Thyroid gland (tissue), 4 donors: ENCODE measurements around the gene MFAP5. TPM values are rescaled to one million over a fixed set of nuclear protein-coding genes. Genes with fewer than 3 reads are reported as not detected.

Experiments
- DNase-seq, 2 donors: peaks; one replicate each; pipeline ENCODE4 v3.0.0-alpha.2; 2019
- H3K27ac ChIP-seq, 3 donors: fragments of 200-600 bp; sonication (generic); 1 replicate in 2 of 3; 2 replicates in 1 of 3; pipeline ENCODE4 v1.5.1; 2016 to 2019; ENCODE audit warnings: mild to moderate bottlenecking in 1 of 3, moderate library complexity in 1 of 3
- H3K27me3 ChIP-seq: fragments of 200-600 bp; sonication (generic); one replicate; pipeline ENCODE4 v1.5.1; 2019
- H3K36me3 ChIP-seq, 2 donors: fragments of 200-600 bp; sonication (generic); one replicate each; pipeline ENCODE4 v1.5.1; 2016 to 2019
- H3K4me1 ChIP-seq, 2 donors: fragments of 200-600 bp; sonication (generic); one replicate each; pipeline ENCODE4 v1.5.1; 2017 to 2019
- H3K4me3 ChIP-seq, 3 donors: fragments of 200-600 bp; sonication (generic); replicated peaks in 1 of 3; 1 replicate in 2 of 3; 2 replicates in 1 of 3; pipeline ENCODE4 v1.5.1; 2016; ENCODE audit warnings: mild to moderate bottlenecking in 1 of 3
- H3K9me3 ChIP-seq: fragments of 200-600 bp; sonication (generic); one replicate; pipeline ENCODE4 v1.5.1; 2017
- POLR2A ChIP-seq, 2 donors: fragments of 450-650 bp; IDR thresholded peaks; one replicate each; pipeline ENCODE4 v1.6.1; 2017; ENCODE audit warnings: antibody characterized with exemption in 2 of 2, mild to moderate bottlenecking in 2 of 2, moderate library complexity in 1 of 2
- WGBS, 2 donors: methylation state at CpG; one replicate each; pipeline ENCODE4 v1.1.5; 2017; 5-methylcytosine and 5-hydroxymethylcytosine counted together
- intact Hi-C: fragments of 100-400 bp; cut with DNase I; formaldehyde crosslinking; loops from one replicate; pipeline ENCODE4 v1.15.1; 2023
- total RNA-seq, 4 donors: library from RNA; depleted of rRNA; stranded (reverse); fragments of >200 nt; gene quantifications; one replicate each; pipeline ENCODE4 v1.2.3, GENCODE V29; 2016
- TF ChIP-seq, protein P1 (sequence below), 6 experiments: fragments of 200-600 bp in 3 of 6; fragments of 450-650 bp in 3 of 6; sonication (generic) in 3 of 6; IDR thresholded peaks; one replicate each; pipeline ENCODE4 v1.5.1; 2016 to 2019; ENCODE audit warnings: antibody characterized with exemption in 6 of 6, mild to moderate bottlenecking in 2 of 6, inconsistent platforms in 1 of 6, moderate library complexity in 1 of 6

Gene MFAP5
- total RNA-seq, 4 donors from 2014 or later = 9.4 to 116 (median 36.9) TPM

DNA sequence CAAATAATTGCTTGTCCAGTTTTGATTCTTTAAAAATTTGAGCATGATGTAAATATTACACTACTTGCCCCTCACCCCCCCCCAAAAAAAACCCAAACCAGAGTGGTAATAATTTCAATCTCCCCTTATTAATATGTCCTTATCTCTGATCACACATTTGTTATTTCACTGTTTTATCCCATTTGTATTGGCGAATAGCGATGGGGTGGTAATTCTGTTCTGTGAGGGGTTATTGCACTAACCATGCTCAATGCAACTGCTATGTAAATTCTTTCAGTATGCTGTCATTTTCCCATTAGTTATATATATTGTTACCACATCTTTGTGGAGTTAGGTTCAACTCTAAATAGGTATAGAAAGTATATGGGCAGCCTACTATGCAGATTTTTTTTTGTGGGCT is 36.3 kb upstream of the MFAP5 start:
- Histone ChIP-seq H3K36me3 (no peaks in the 10 kb centered on the region), H3K27me3 (no peaks in the 10 kb centered on the region), H3K9me3 (no peaks in the 10 kb centered on the region), H3K4me1 (peaks cover 41 to 53% of the 10 kb centered on the region in 2 donors), H3K4me3 (peak overlapping the region; percentile 99 to 100 (median 99)), H3K27ac (peak overlapping the region in 2 of 3 donors; percentile 95 to 98)
- no peak for TF ChIP-seq POLR2A (IDR thresholded peaks at IDR 0.05)
- TF ChIP-seq, protein P1, sequence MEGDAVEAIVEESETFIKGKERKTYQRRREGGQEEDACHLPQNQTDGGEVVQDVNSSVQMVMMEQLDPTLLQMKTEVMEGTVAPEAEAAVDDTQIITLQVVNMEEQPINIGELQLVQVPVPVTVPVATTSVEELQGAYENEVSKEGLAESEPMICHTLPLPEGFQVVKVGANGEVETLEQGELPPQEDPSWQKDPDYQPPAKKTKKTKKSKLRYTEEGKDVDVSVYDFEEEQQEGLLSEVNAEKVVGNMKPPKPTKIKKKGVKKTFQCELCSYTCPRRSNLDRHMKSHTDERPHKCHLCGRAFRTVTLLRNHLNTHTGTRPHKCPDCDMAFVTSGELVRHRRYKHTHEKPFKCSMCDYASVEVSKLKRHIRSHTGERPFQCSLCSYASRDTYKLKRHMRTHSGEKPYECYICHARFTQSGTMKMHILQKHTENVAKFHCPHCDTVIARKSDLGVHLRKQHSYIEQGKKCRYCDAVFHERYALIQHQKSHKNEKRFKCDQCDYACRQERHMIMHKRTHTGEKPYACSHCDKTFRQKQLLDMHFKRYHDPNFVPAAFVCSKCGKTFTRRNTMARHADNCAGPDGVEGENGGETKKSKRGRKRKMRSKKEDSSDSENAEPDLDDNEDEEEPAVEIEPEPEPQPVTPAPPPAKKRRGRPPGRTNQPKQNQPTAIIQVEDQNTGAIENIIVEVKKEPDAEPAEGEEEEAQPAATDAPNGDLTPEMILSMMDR (IDR thresholded peaks at IDR 0.05) = no peak
- no peak for DNase-seq
- 20 to 25% methylated on average over 2 of the region's 2 CpGs for WGBS, 2 donors
- intact Hi-C loops = no loop called here

- intact Hi-C loops = no loop called here
- H3K27ac ChIP-seq = peak overlapping the region; percentile 93 to 98 (median 95)
- peaks cover 41 to 52% of the 10 kb centered on the region in 2 donors for H3K4me1 ChIP-seq
- no peaks in the 10 kb centered on the region for H3K36me3 ChIP-seq
- WGBS, 2 donors = 0 to 2% methylated on average over 39 to 51 of the region's 85 CpGs
- H3K4me3 ChIP-seq = peak overlapping the region; percentile 99 to 100 (median 99)
- TF ChIP-seq POLR2A (IDR thresholded peaks at IDR 0.05) = no peak
- TF ChIP-seq, protein P1 (IDR thresholded peaks at IDR 0.05) = no peak
- H3K9me3 ChIP-seq = no peaks in the 10 kb centered on the region
- no peaks in the 10 kb centered on the region for H3K27me3 ChIP-seq
- DNase-seq = peak; percentile 69 to 71
Measured at GRCh38 chr12:8698132-8698851, 35.7 kb upstream of the MFAP5 start.

- H3K9me3 ChIP-seq = no peaks in the 10 kb centered on the region
- peak within 1 kb of the TSS; percentile 93 to 98 (median 95) for H3K27ac ChIP-seq
- H3K27me3 ChIP-seq = no peaks in the 10 kb centered on the region
- TF ChIP-seq, protein P1 (IDR thresholded peaks at IDR 0.05) = no peak
- TF ChIP-seq POLR2A (IDR thresholded peaks at IDR 0.05) = peak; percentile 69 to 89
- peak; percentile 81 to 85 for DNase-seq
- H3K4me1 ChIP-seq = peaks cover 39 to 52% of the 10 kb centered on the region in 2 donors
- H3K4me3 ChIP-seq = peak within 1 kb of the TSS; percentile 99 to 100 (median 99)
- 1% methylated on average over 22 to 31 of the region's 88 CpGs for WGBS, 2 donors
- H3K36me3 ChIP-seq = no peaks in the 10 kb centered on the region
- intact Hi-C loops = no loop called here
Measured at GRCh38 chr12:8697476-8698131, 35.0 kb upstream of the MFAP5 start, which contains the start of gene RIMKLB. Gene RIMKLB, plus strand, starts transcription at chr12:8697991. Its CDS starts 15,876 bp downstream, at chr12:8713867.

GRCh38 chr12:8697120-8697475 is 34.5 kb upstream of the MFAP5 start:
- no peaks in the 10 kb centered on the region for H3K27me3 ChIP-seq
- 0 to 1% methylated on average over 19 to 21 of the region's 21 CpGs for WGBS, 2 donors

More at GRCh38 chr12:8697120-8697475, 34.5 kb upstream of the MFAP5 start:
- intact Hi-C loops = no loop called here
- no peaks in the 10 kb centered on the region for H3K9me3 ChIP-seq
- peaks cover 40 to 52% of the 10 kb centered on the region in 2 donors for H3K4me1 ChIP-seq
- TF ChIP-seq, protein P1 (IDR thresholded peaks at IDR 0.05) = peak in 1 of 6 experiments; percentile 10
- no peak for TF ChIP-seq POLR2A (IDR thresholded peaks at IDR 0.05)
- H3K4me3 ChIP-seq = peak overlapping the region; percentile 2 to 100 (median 67)
- DNase-seq = peak; percentile 29 to 35
- H3K27ac ChIP-seq = peak overlapping the region; percentile 81 to 98 (median 95)
- no peaks in the 10 kb centered on the region for H3K36me3 ChIP-seq
